GM03348 (cell line): ENCODE data around the gene C1QA.
A peak's percentile ranks its signal among the peaks of the same experiment; 100 is the strongest.
"Not testable (repeated sequence)": the region's sequence is repeated elsewhere in the genome, so short reads cannot be mapped to it uniquely, and the experiment has no call there.

Experiments
- DNase-seq: peaks from one replicate; pipeline ENCODE4 v3.0.0; 2012; ENCODE audit warnings: low spot score

C1QA gene

GRCh38 chr1:22673486-22674409 is 37.3 kb downstream of the C1QA start:
- DNase-seq = peak; percentile 85

GRCh38 chr1:22674410-22674749 is 38.0 kb downstream of the C1QA start:
- no peak for DNase-seq

- DNase-seq = not testable (repeated sequence)
Measured at GRCh38 chr1:22676151-22676550, 39.7 kb downstream of the C1QA start.

- DNase-seq = no peak
Measured at GRCh38 chr1:22676916-22677583, 40.6 kb downstream of the C1QA start.

GRCh38 chr1:22677931-22678896 is 41.8 kb downstream of the C1QA start:
- no peak for DNase-seq

- DNase-seq = no peak
Measured at GRCh38 chr1:22680726-22681125, 44.3 kb downstream of the C1QA start.

GRCh38 chr1:22681556-22682276 is 45.3 kb downstream of the C1QA start:
- no peak for DNase-seq

- DNase-seq = no peak
Measured at GRCh38 chr1:22683547-22683946, 47.1 kb downstream of the C1QA start.

GRCh38 chr1:22685591-22686059 is 49.2 kb downstream of the C1QA start:
- peak; percentile 56 for DNase-seq

GRCh38 chr1:22687191-22687590 is 50.8 kb downstream of the C1QA start:
- no peak for DNase-seq

GRCh38 chr1:22688466-22688865 is 52.0 kb downstream of the C1QA start:
- no peak for DNase-seq
